K562 (cell line): Measurements from ENCODE around the gene PKD2.

Experiments
- CBX3 ChIP-seq, 2 experiments: IDR thresholded peaks; 1 replicate in 1 of 2; 2 replicates in 1 of 2; pipeline ENCODE4 v1.6.1; 2012; ENCODE audit warnings: inconsistent platforms in 2 of 2, low read length in 2 of 2, borderline replicate concordance in 1 of 2, control low read depth in 1 of 2
- EP300 ChIP-seq: IDR thresholded peaks from 2 replicates; pipeline ENCODE4 v1.6.1; 2012; ENCODE audit warnings: low read length, improper control_type of control experiment
- HDAC1 ChIP-seq, 2 experiments: fragments of 450-650 bp; IDR thresholded peaks; 2 replicates each; pipeline ENCODE4 v1.6.1; 2016 to 2017; ENCODE audit warnings: inconsistent platforms in 1 of 2, mild to moderate bottlenecking in 1 of 2, moderate library complexity in 1 of 2
- RBBP5 ChIP-seq: fragments of 200-600 bp; sonication (generic); IDR thresholded peaks from 2 replicates; pipeline ENCODE4 v1.6.1; 2012; ENCODE audit warnings: borderline replicate concordance, mild to moderate bottlenecking, low read length, control low read depth, inconsistent platforms; ENCODE audit not compliant: insufficient read depth, poor library complexity, severe bottlenecking
- ZNF140 ChIP-seq: fragments of 250-450 bp; sonication (Bioruptor Pico); IDR thresholded peaks from 2 replicates; pipeline ENCODE4 v1.8.0; 2021; ENCODE audit warnings: moderate library complexity, mild to moderate bottlenecking, inconsistent platforms
- ZNF354B ChIP-seq: fragments of 250-450 bp; sonication (Bioruptor Pico); IDR thresholded peaks from 2 replicates; pipeline ENCODE4 v1.4.0; 2020
- TF ChIP-seq, protein P1 (sequence below), 3 experiments: IDR thresholded peaks in 2 of 3; conservative IDR thresholded peaks in 1 of 3; 2 replicates each; pipeline ENCODE4 v1.5.1; 2011 to 2012; ENCODE audit warnings: low read length in 3 of 3, mild to moderate bottlenecking in 3 of 3, control low read depth in 2 of 3, improper control_type of control experiment in 1 of 3, inconsistent platforms in 1 of 3, low read depth in 1 of 3, mixed read lengths in 1 of 3, moderate library complexity in 1 of 3; ENCODE audit not compliant: insufficient read depth in 2 of 3
- TF ChIP-seq, protein P2 (sequence below): fragments of 250-450 bp; sonication (Bioruptor Pico); IDR thresholded peaks from 2 replicates; pipeline ENCODE4 v1.4.0; 2020

DNA sequence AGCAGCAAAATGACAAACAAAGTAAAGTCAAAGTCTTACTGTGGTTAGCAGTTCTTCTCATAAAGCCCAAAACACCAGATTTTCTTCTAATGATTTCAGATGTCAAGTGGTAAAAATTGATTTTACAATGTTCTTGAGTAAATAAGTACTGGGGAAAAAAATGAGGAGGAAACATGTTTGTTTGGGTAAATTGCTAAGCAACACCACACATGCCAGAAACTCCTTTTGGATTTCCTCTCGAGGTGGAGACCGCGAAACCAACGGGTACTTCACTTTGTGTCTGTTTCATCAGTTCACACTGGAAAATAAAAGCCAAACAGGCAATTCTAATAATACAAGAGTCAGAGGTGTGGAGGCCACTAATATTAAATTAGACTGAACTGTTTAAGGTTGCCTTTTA is 4.6 kb upstream of the PKD2 start:
- TF ChIP-seq ZNF140 (CRISPR knock-in tag) (no peak), ZNF354B (no peak), CBX3 (IDR thresholded peaks at IDR 0.05; ENCODE audit: borderline replicate concordance in 1 of 2, low read length in 2 of 2) (no peak), EP300 (no peak), RBBP5 (no peak), HDAC1 (IDR thresholded peaks at IDR 0.05) (no peak)
- TF ChIP-seq, protein P1, sequence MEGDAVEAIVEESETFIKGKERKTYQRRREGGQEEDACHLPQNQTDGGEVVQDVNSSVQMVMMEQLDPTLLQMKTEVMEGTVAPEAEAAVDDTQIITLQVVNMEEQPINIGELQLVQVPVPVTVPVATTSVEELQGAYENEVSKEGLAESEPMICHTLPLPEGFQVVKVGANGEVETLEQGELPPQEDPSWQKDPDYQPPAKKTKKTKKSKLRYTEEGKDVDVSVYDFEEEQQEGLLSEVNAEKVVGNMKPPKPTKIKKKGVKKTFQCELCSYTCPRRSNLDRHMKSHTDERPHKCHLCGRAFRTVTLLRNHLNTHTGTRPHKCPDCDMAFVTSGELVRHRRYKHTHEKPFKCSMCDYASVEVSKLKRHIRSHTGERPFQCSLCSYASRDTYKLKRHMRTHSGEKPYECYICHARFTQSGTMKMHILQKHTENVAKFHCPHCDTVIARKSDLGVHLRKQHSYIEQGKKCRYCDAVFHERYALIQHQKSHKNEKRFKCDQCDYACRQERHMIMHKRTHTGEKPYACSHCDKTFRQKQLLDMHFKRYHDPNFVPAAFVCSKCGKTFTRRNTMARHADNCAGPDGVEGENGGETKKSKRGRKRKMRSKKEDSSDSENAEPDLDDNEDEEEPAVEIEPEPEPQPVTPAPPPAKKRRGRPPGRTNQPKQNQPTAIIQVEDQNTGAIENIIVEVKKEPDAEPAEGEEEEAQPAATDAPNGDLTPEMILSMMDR (IDR thresholded peaks at IDR 0.05 in 2 of 3, conservative IDR thresholded peaks at IDR 0.05 in 1 of 3; ENCODE audit: insufficient read depth in 2 of 3, low read depth in 1 of 3, low read length in 3 of 3): no peak
- TF ChIP-seq, protein P2, sequence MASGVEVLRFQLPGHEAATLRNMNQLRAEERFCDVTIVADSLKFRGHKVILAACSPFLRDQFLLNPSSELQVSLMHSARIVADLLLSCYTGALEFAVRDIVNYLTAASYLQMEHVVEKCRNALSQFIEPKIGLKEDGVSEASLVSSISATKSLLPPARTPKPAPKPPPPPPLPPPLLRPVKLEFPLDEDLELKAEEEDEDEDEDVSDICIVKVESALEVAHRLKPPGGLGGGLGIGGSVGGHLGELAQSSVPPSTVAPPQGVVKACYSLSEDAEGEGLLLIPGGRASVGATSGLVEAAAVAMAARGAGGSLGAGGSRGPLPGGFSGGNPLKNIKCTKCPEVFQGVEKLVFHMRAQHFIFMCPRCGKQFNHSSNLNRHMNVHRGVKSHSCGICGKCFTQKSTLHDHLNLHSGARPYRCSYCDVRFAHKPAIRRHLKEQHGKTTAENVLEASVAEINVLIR (CRISPR knock-in tag): no peak
